ENCODE data around the gene DOCK4. TPM values are rescaled to one million over a fixed set of nuclear protein-coding genes. Genes with fewer than 3 reads are reported as not detected.

DOCK4 gene
- total RNA-seq, 1 experiment from 2014 or later = 3.4 TPM

DNA sequence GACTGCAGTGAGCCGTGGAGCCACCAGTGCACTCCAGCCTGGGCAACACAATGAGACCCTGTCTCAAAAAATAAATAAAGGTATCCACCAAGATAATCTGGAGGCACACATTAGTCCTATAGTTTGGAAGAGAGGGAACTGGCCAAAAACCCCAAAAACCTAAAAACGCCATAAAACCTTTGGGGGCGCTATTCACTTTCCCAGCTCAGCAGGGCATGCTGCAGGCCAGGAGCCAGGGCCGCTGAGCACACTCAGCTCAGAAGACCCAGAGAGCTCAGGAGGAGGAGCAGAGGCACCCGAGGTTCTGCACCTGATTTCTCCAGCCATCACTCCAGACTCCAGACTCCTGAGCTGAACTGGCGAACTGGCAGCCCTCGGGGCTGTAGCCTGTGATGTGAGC is 476.7 kb downstream of the DOCK4 start:
- H3K9me3 Mint-ChIP-seq (ENCODE audit: low read depth, unreplicated experiment) = no peaks in the 10 kb centered on the region
- H3K4me3 Mint-ChIP-seq (ENCODE audit: low read depth, unreplicated experiment) = no peak overlapping the region
- no peaks in the 10 kb centered on the region for H3K27me3 Mint-ChIP-seq (ENCODE audit: unreplicated experiment)
- H3K4me1 Mint-ChIP-seq (ENCODE audit: low read depth, unreplicated experiment) = no peaks in the 10 kb centered on the region
- CTCF ChIA-PET = interaction anchor here (1.0 kb wide), 1 partner anchor 413 kb away, joined by 3 read pairs; no protein-coding TSS in a partner anchor
- intact Hi-C loops (cut with micrococcal nuclease; ENCODE audit: unreplicated experiment) = no loop called here
- BruUV-seq (replicated peaks) = no TSS peak
- TF ChIP-seq, protein P1, sequence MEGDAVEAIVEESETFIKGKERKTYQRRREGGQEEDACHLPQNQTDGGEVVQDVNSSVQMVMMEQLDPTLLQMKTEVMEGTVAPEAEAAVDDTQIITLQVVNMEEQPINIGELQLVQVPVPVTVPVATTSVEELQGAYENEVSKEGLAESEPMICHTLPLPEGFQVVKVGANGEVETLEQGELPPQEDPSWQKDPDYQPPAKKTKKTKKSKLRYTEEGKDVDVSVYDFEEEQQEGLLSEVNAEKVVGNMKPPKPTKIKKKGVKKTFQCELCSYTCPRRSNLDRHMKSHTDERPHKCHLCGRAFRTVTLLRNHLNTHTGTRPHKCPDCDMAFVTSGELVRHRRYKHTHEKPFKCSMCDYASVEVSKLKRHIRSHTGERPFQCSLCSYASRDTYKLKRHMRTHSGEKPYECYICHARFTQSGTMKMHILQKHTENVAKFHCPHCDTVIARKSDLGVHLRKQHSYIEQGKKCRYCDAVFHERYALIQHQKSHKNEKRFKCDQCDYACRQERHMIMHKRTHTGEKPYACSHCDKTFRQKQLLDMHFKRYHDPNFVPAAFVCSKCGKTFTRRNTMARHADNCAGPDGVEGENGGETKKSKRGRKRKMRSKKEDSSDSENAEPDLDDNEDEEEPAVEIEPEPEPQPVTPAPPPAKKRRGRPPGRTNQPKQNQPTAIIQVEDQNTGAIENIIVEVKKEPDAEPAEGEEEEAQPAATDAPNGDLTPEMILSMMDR (IDR thresholded peaks at IDR 0.05; ENCODE audit: unreplicated experiment) = no peak
- no peak overlapping the region for H3K27ac Mint-ChIP-seq (ENCODE audit: unreplicated experiment)
- H3K36me3 Mint-ChIP-seq (ENCODE audit: insufficient read depth, unreplicated experiment) = no peaks in the 10 kb centered on the region
- no peak for DNase-seq

DNA sequence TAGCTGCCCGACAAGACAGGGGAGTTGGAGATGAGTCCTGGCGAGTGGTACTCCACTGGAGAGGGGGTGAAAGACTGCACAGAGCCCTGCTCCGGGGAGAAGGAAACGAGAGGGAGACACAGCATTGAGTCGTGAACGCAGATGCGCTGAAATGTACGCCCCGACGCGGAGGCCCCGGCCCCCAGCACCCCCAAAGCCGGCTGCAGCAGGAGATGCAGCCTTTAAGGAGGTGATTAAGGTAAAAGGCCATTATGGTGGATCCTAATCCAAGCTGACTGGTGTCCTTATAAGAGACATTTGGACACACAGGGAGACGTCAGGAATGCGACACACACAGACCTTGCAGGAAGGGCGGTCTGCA is 477.6 kb downstream of the DOCK4 start:
- Mint-ChIP-seq H3K4me3 (ENCODE audit: low read depth, unreplicated experiment) (no peak overlapping the region), H3K4me1 (ENCODE audit: low read depth, unreplicated experiment) (no peaks in the 10 kb centered on the region), H3K36me3 (ENCODE audit: insufficient read depth, unreplicated experiment) (no peaks in the 10 kb centered on the region), H3K27me3 (ENCODE audit: unreplicated experiment) (no peaks in the 10 kb centered on the region), H3K9me3 (ENCODE audit: low read depth, unreplicated experiment) (no peaks in the 10 kb centered on the region), H3K27ac (ENCODE audit: unreplicated experiment) (no peak overlapping the region)
- DNase-seq = no peak
- CTCF ChIA-PET = interaction anchor here (0.6 kb wide), 1 partner anchor 1827 kb away, joined by 5 read pairs; no protein-coding TSS in a partner anchor
- intact Hi-C loops (cut with micrococcal nuclease; ENCODE audit: unreplicated experiment) = no loop called here
- BruUV-seq (replicated peaks) = no TSS peak
- TF ChIP-seq, protein P1 (IDR thresholded peaks at IDR 0.05; ENCODE audit: unreplicated experiment) = no peak

DNA sequence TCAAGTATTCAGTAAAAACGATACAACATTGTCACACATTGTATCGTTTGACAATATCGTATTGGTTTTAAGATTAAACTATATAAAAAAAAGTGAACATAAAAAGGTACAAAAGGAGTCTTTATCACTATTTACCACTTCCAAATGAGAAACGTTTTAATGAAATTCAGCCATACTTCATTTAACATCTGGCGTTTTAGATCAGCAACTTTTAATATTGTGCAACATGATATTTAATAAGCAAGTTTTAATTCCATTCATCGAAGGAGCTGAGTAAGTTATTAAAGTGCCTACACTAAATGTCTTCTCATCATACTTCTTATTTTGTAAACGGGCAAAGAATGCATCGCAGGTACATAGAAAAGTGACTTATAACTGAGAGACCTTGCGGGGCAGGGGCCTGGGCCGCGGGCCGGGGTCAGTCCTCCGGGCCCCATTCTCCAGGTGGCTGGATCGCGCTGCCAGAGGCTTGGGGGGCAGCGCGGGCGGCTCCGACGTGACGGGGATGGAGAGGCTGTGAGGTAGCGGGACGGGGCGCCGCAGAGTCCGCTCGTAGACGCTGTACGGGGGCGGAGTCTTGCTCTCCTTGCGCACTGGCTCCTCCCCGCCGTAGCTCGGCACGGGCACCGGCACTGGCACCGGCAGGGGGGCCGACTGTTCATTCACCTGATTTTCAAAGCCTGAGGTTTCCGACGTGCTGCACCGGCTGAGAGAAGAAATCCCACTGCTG is 478.1 kb downstream of the DOCK4 start:
- intact Hi-C loops (cut with micrococcal nuclease; ENCODE audit: unreplicated experiment) = no loop called here
- no peaks in the 10 kb centered on the region for H3K9me3 Mint-ChIP-seq (ENCODE audit: low read depth, unreplicated experiment)
- no peaks in the 10 kb centered on the region for H3K27me3 Mint-ChIP-seq (ENCODE audit: unreplicated experiment)
- H3K36me3 Mint-ChIP-seq (ENCODE audit: insufficient read depth, unreplicated experiment) = no peaks in the 10 kb centered on the region
- DNase-seq = no peak
- no TSS peak for BruUV-seq (replicated peaks)
- H3K4me3 Mint-ChIP-seq (ENCODE audit: low read depth, unreplicated experiment) = no peak overlapping the region
- TF ChIP-seq, protein P1 (IDR thresholded peaks at IDR 0.05; ENCODE audit: unreplicated experiment) = no peak
- no peaks in the 10 kb centered on the region for H3K4me1 Mint-ChIP-seq (ENCODE audit: low read depth, unreplicated experiment)
- CTCF ChIA-PET = interaction anchor here (0.7 kb wide), 1 partner anchor 17 kb away, joined by 4 read pairs; no protein-coding TSS in a partner anchor
- no peak overlapping the region for H3K27ac Mint-ChIP-seq (ENCODE audit: unreplicated experiment)

- intact Hi-C loops (cut with micrococcal nuclease; ENCODE audit: unreplicated experiment) = no loop called here
- no peak for DNase-seq
- no TSS peak for BruUV-seq (replicated peaks)
- TF ChIP-seq, protein P1 (IDR thresholded peaks at IDR 0.05; ENCODE audit: unreplicated experiment) = no peak
- CTCF ChIA-PET = no interaction called here
- Mint-ChIP-seq H3K27me3 (ENCODE audit: unreplicated experiment) (no peaks in the 10 kb centered on the region), H3K36me3 (ENCODE audit: insufficient read depth, unreplicated experiment) (no peaks in the 10 kb centered on the region), H3K4me1 (ENCODE audit: low read depth, unreplicated experiment) (no peaks in the 10 kb centered on the region), H3K27ac (ENCODE audit: unreplicated experiment) (no peak overlapping the region), H3K9me3 (ENCODE audit: low read depth, unreplicated experiment) (peaks cover 3% of the 10 kb centered on the region), H3K4me3 (ENCODE audit: low read depth, unreplicated experiment) (no peak overlapping the region)
Observed at GRCh38 chr7:111718886-111719285, 487.3 kb downstream of the DOCK4 start.

Measured in Calu3 (cell line).